MG63 (cell line): ENCODE results near the gene PNMA8B. TPM values are rescaled to one million over a fixed set of nuclear protein-coding genes. Genes with fewer than 3 reads are reported as not detected.

Source experiments
- DNase-seq: peaks from one replicate; pipeline ENCODE4 v3.0.0-alpha.2; 2020
- H3K27me3 ChIP-seq: fragments of 250-450 bp; sonication (Bioruptor Pico); 2 replicates; pipeline ENCODE4 v1.5.1; 2020; ENCODE audit warnings: mild to moderate bottlenecking, moderate library complexity
- H3K36me3 ChIP-seq: fragments of 250-450 bp; sonication (Bioruptor Pico); 2 replicates; pipeline ENCODE4 v1.5.1; 2020; ENCODE audit warnings: mild to moderate bottlenecking, moderate library complexity
- H3K4me3 ChIP-seq: fragments of 250-450 bp; sonication (Bioruptor Pico); 2 replicates; pipeline ENCODE4 v1.5.1; 2020; ENCODE audit warnings: mild to moderate bottlenecking, moderate library complexity
- H3K9me3 ChIP-seq: fragments of 250-450 bp; sonication (Bioruptor Pico); 2 replicates; pipeline ENCODE4 v1.5.1; 2020; ENCODE audit warnings: mild to moderate bottlenecking, moderate library complexity
- total RNA-seq: library from RNA; depleted of rRNA; stranded (reverse); fragments of >200 nt; shearing (Covaris generic); gene quantifications from 2 replicates; pipeline ENCODE4 v1.2.3, GENCODE V29; 2014; ENCODE audit warnings: low replicate concordance

The PNMA8B gene
- total RNA-seq, 1 experiment from 2014 or later, result not detected

GRCh38 chr19:46494146-46494940, 1.3 kb downstream of the PNMA8B start:
- Histone ChIP-seq H3K36me3 (no peaks in the 10 kb centered on the region), H3K27me3 (no peaks in the 10 kb centered on the region), H3K4me3 (no peak overlapping the region), H3K9me3 (no peaks in the 10 kb centered on the region)
- DNase-seq, result no peak

DNA sequence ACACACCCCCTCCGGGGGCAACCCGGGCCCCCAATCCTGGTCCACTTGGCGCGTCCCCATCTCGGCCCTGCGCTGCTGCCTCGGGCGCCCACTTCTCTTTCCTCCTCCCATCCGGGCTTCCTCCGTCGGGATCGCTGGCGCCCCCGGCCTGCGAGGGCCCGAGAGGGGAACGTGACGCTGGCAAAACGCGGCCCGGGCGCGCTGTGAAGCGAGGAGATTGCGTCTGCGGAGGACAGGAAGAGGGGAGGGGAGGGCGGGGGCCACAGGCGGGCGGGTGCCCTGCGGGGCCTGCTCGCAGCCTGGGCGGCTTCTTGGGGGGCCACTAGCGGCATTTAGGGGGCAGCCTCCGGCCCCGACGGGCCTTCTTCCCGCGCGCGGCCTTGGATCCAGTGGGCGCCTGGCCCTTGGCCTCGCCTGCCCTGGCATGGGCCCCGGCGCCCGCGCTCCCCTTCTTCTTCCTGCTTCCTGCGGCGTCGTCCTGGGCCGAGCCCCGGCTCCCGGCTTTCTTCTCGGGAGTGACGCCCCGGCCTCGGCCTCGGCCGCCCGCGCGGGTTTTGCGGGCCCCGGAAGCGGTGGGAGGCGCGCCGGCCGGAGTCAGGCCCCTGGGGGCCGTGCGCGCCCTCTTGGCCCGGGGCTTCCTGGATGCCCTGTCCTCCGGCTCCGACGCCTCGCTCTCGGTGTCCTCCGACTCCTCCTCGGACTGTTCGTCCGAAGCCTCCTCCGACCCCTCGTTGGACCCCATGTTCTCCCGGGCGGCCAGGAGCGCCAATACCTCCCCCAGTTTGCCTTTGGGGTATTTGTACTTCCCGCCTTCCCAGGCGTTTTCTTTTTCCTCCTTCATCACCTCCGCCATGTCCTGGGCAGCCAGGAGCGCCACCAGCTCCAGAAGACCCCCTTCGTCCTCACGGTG, 2.2 kb downstream of the PNMA8B start:
- Histone ChIP-seq H3K27me3 (no peaks in the 10 kb centered on the region), H3K36me3 (no peaks in the 10 kb centered on the region), H3K9me3 (no peaks in the 10 kb centered on the region), H3K4me3 (no peak overlapping the region)
- no peak for DNase-seq

DNA sequence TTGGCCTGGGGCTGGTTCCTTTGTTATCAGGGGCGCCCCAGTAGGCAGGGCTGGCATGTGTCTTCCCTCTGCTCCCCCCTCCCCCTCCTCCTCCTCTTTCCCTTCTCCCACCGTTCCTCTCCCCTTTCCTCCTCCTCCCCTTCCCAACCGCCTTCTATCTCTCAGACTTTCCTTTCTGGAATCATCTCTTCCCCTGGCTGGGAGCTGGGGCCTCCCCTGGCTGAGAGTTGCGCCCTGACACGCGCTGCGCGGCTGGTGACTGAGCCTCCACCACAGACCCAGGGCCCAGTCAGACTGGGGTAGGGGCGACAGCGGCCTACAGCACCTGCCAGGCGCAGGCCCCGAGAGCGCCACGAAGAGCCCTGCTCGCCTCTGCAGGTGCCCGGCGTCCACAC, 2.8 kb downstream of the PNMA8B start:
- Histone ChIP-seq H3K9me3 (no peaks in the 10 kb centered on the region), H3K27me3 (0 out of 2 replicates have a peak, but pooled peaks cover 2% of the 10 kb centered on the region), H3K4me3 (no peak overlapping the region), H3K36me3 (no peaks in the 10 kb centered on the region)
- DNase-seq, result no peak

- DNase-seq, result no peak
- Histone ChIP-seq H3K4me3 (no peak overlapping the region), H3K27me3 (0 out of 2 replicates have a peak, but pooled peaks cover 2% of the 10 kb centered on the region), H3K36me3 (no peaks in the 10 kb centered on the region), H3K9me3 (no peaks in the 10 kb centered on the region)
Measured at GRCh38 chr19:46491975-46492682, 3.5 kb downstream of the PNMA8B start.

DNA sequence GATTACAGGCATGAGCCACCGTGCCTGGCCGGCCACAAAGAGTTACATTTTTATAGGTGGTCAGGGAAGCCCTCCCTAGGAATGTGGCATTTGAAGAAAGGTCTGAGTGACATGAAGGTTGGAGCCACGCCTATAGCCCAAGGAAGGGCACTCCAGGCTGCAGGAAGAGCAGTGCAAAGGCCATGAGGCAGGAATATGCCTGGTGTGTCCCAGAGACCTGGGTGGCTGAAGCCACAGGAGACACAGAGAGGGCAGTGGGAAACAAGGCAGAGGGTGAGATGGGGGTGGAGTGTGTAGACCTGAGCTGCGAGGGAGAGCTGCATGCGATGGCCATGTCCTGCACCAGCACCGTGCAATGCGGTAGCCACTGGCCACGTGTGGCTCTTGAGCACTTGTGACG, 4.9 kb downstream of the PNMA8B start:
- 0 out of 2 replicates have a peak, but pooled peaks cover 2% of the 10 kb centered on the region for H3K27me3 ChIP-seq
- H3K4me3 ChIP-seq, result no peak overlapping the region
- H3K9me3 ChIP-seq, result no peaks in the 10 kb centered on the region
- DNase-seq, result no peak
- no peaks in the 10 kb centered on the region for H3K36me3 ChIP-seq

- Histone ChIP-seq H3K27me3 (0 out of 2 replicates have a peak, but pooled peaks cover 2% of the 10 kb centered on the region), H3K9me3 (no peaks in the 10 kb centered on the region), H3K4me3 (no peak overlapping the region), H3K36me3 (no peaks in the 10 kb centered on the region)
- DNase-seq, result no peak
Measured at GRCh38 chr19:46489445-46490272, 6.0 kb downstream of the PNMA8B start.

- Histone ChIP-seq H3K36me3 (no peaks in the 10 kb centered on the region), H3K27me3 (0 out of 2 replicates have a peak, but pooled peaks cover 2% of the 10 kb centered on the region), H3K9me3 (no peaks in the 10 kb centered on the region), H3K4me3 (no peak overlapping the region)
- no peak for DNase-seq
Measured at GRCh38 chr19:46488551-46488950, 7.1 kb downstream of the PNMA8B start.

DNA sequence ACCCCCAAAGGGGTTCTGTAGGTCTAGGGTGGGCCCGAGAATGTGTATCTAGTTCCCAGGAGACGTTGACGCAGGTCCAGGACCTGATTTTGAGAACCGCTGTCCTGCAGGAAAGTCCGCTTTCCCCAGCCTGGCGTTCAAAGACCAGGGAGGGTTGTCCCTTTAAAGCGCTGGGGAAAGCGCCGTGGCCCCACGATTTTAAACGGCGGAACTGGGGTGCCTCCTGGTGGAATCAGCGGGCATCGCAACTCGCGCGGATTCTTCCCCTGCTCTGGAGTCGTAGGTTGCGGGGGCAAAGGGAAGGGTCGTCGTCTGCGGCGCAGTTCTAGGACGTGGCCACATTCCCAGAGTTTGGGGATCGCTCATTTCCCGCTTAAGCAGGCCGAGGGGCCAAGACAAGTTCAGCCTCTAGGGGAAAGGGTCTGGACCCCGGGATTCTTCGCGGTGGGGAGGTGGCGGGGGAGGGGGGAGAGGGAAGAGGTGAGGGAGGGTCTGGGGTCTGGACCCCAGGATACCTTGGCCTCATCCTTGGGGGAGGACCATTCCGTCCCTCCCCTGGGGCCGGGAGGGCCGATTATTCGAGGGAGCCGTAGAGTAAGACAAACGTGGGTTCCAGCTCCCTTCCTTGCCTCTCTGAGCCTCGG, 7.7 kb downstream of the PNMA8B start:
- no peak overlapping the region for H3K4me3 ChIP-seq
- peak; percentile 58 for DNase-seq
- H3K36me3 ChIP-seq, result no peaks in the 10 kb centered on the region
- H3K27me3 ChIP-seq, result 0 out of 2 replicates have a peak, but pooled peaks cover 2% of the 10 kb centered on the region
- no peaks in the 10 kb centered on the region for H3K9me3 ChIP-seq

- no peaks in the 10 kb centered on the region for H3K9me3 ChIP-seq
- H3K36me3 ChIP-seq, result no peaks in the 10 kb centered on the region
- H3K27me3 ChIP-seq, result 0 out of 2 replicates have a peak, but pooled peaks cover 2% of the 10 kb centered on the region
- DNase-seq, result no peak
- H3K4me3 ChIP-seq, result no peak overlapping the region
Measured at GRCh38 chr19:46487178-46487801, 8.4 kb downstream of the PNMA8B start.

GRCh38 chr19:46486358-46486757, 9.3 kb downstream of the PNMA8B start:
- no peak for DNase-seq
- H3K27me3 ChIP-seq, result 0 out of 2 replicates have a peak, but pooled peaks cover 2% of the 10 kb centered on the region
- no peak overlapping the region for H3K4me3 ChIP-seq
- H3K36me3 ChIP-seq, result no peaks in the 10 kb centered on the region
- H3K9me3 ChIP-seq, result no peaks in the 10 kb centered on the region

DNA sequence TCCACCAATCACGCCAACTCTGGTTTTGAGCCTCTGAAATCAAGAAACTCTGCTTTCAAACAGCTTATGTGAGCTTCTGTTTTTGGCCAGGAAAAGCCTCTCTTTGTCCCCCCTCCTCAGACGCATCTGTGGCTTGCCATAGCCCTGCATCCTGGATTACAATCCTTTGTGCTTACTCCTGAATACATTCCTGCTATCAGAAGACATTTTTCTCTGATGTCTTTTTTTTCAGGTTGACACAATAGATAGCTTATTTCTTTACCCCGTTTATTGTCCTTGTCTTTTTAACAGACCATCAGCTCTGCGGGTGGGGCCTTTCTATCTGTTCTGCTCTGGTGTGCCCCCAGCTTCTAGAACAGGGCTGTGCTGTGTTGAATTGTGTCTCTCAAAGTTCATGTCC, 11.0 kb downstream of the PNMA8B start:
- no peaks in the 10 kb centered on the region for H3K36me3 ChIP-seq
- 0 out of 2 replicates have a peak, but pooled peaks cover 2% of the 10 kb centered on the region for H3K27me3 ChIP-seq
- no peak overlapping the region for H3K4me3 ChIP-seq
- no peak for DNase-seq
- H3K9me3 ChIP-seq, result no peaks in the 10 kb centered on the region

DNA sequence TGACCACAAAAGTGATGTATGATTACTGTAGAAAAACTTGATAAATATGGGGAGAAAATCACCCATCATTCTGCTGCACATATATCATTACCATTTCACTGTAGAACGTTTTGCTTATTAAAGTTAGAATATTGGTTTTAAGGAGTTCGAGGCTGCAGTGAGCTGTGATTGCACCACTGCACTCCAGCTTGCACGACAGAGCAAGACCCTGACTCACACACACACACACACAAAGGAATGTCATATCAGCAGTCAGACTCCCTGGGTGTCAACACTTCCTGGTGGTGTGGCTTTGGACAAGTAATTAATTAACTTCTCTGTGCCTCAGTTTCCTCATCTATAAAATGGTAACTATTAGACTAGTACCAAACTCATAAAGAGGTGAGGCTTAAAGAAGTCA, 13.0 kb downstream of the PNMA8B start:
- Histone ChIP-seq H3K27me3 (no peaks in the 10 kb centered on the region), H3K36me3 (no peaks in the 10 kb centered on the region), H3K4me3 (no peak overlapping the region), H3K9me3 (no peaks in the 10 kb centered on the region)
- no peak for DNase-seq

GRCh38 chr19:46481947-46482346, 13.7 kb downstream of the PNMA8B start:
- Histone ChIP-seq H3K4me3 (no peak overlapping the region), H3K9me3 (no peaks in the 10 kb centered on the region), H3K27me3 (no peaks in the 10 kb centered on the region), H3K36me3 (no peaks in the 10 kb centered on the region)
- DNase-seq, result peak; percentile 55

- DNase-seq, result no peak
- H3K9me3 ChIP-seq, result no peaks in the 10 kb centered on the region
- H3K27me3 ChIP-seq, result no peaks in the 10 kb centered on the region
- H3K36me3 ChIP-seq, result no peaks in the 10 kb centered on the region
- H3K4me3 ChIP-seq, result no peak overlapping the region
Measured at GRCh38 chr19:46481223-46481848, 14.3 kb downstream of the PNMA8B start.

- Histone ChIP-seq H3K36me3 (no peaks in the 10 kb centered on the region), H3K9me3 (no peaks in the 10 kb centered on the region), H3K27me3 (no peaks in the 10 kb centered on the region), H3K4me3 (no peak overlapping the region)
- no peak for DNase-seq
Measured at GRCh38 chr19:46480415-46480814, 15.3 kb downstream of the PNMA8B start.
